Peyer's patch (tissue), 4 donors: ENCODE data around the gene BMAL2.

Source experiments
- CTCF ChIP-seq, 6 experiments: fragments of 450-650 bp in 4 of 6; fragments of 200-600 bp in 2 of 6; sonication (generic) in 1 of 6; IDR thresholded peaks; one replicate each; pipeline ENCODE4 v1.5.1; 2017 to 2019; ENCODE audit warnings: antibody characterized with exemption in 6 of 6, mild to moderate bottlenecking in 3 of 6, moderate library complexity in 1 of 6
- POLR2A ChIP-seq, 2 donors: fragments of 450-650 bp; IDR thresholded peaks; one replicate each; pipeline ENCODE4 v1.5.1; 2017; ENCODE audit warnings: antibody characterized with exemption in 2 of 2, mild to moderate bottlenecking in 2 of 2, moderate library complexity in 2 of 2

- no peak for TF ChIP-seq CTCF (IDR thresholded peaks at IDR 0.05)
- TF ChIP-seq POLR2A (IDR thresholded peaks at IDR 0.05): no peak
These were observed 27.1 kb downstream of the BMAL2 start for GRCh38 chr12:27359578-27360340.
